Smooth muscle cell (in vitro differentiated cells): ENCODE data around the gene ABCB9. TPM values are rescaled to one million over a fixed set of nuclear protein-coding genes. Genes with fewer than 3 reads are reported as not detected.
"Not testable (repeated sequence)": the region's sequence is repeated elsewhere in the genome, so short reads cannot be mapped to it uniquely, and the experiment has no call there.

ENCODE experiments used
- DNase-seq: peaks from one replicate; lab custom pipeline; 2025; ENCODE audit not compliant: unreplicated experiment; lab: John Stamatoyannopoulos, UW
- H2AFZ ChIP-seq: fragments of 200-600 bp; sonication (generic); 2 replicates; pipeline ENCODE4 v1.6.0; 2016; ENCODE audit warnings: antibody characterized with exemption, low read depth, mild to moderate bottlenecking
- H3F3A ChIP-seq: fragments of 200-600 bp; sonication (generic); 2 replicates; pipeline ENCODE4 v1.6.0; 2017; ENCODE audit warnings: antibody characterized with exemption, low read depth
- H3K27ac ChIP-seq: fragments of 200-600 bp; sonication (generic); 2 replicates; pipeline ENCODE4 v1.5.1; 2016; ENCODE audit warnings: low read depth, mild to moderate bottlenecking
- H3K27me3 ChIP-seq: fragments of 200-600 bp; sonication (generic); 2 replicates; pipeline ENCODE4 v1.6.1; 2016; ENCODE audit warnings: low read depth, mild to moderate bottlenecking
- H3K36me3 ChIP-seq: fragments of 200-600 bp; sonication (generic); 2 replicates; pipeline ENCODE4 v1.5.1; 2016; ENCODE audit warnings: low read depth
- H3K4me1 ChIP-seq: fragments of 200-600 bp; sonication (generic); 2 replicates; pipeline ENCODE4 v1.5.1; 2016; ENCODE audit warnings: low read depth
- H3K4me2 ChIP-seq: fragments of 200-600 bp; sonication (generic); 2 replicates; pipeline ENCODE4 v1.6.0; 2016; ENCODE audit warnings: mild to moderate bottlenecking
- H3K4me3 ChIP-seq: fragments of 200-600 bp; sonication (generic); 2 replicates; pipeline ENCODE4 v1.5.1; 2016; ENCODE audit warnings: mild to moderate bottlenecking
- H3K79me2 ChIP-seq: fragments of 200-600 bp; sonication (generic); 2 replicates; pipeline ENCODE4 v1.6.0; 2016; ENCODE audit warnings: low read depth, mild to moderate bottlenecking
- H3K9ac ChIP-seq: fragments of 200-600 bp; sonication (generic); 2 replicates; pipeline ENCODE4 v1.6.0; 2016; ENCODE audit warnings: low read depth
- H3K9me3 ChIP-seq: fragments of 200-600 bp; sonication (generic); replicated peaks from 2 replicates; pipeline ENCODE4 v1.5.1; 2016; ENCODE audit warnings: low read depth
- H4K20me1 ChIP-seq: fragments of 200-600 bp; sonication (generic); 2 replicates; pipeline ENCODE4 v1.6.0; 2016; ENCODE audit warnings: low read depth
- WGBS: methylation state at CpG from one replicate; pipeline ENCODE4 v1.1.7; 2016; ENCODE audit warnings: low lambda C conversion rate; 5-methylcytosine and 5-hydroxymethylcytosine counted together
- polyA plus RNA-seq: library from polyadenylated mRNA; unstranded; fragments of >200 nt; fragmentation: Nextera tagmentation; extraction: Ambion mirVana; gene quantifications from 2 replicates; pipeline ENCODE4 v1.2.1, GENCODE V29; 2016
- total RNA-seq: library from RNA; depleted of rRNA; stranded (reverse); fragments of >200 nt; gene quantifications from 2 replicates; pipeline ENCODE4 v1.2.3, GENCODE V29; 2014
- TF ChIP-seq, protein P1 (sequence below): fragments of 200-600 bp; sonication (generic); IDR thresholded peaks from 2 replicates; pipeline ENCODE4 v1.5.1; 2017; ENCODE audit warnings: borderline replicate concordance, mild to moderate bottlenecking, antibody characterized with exemption; ENCODE audit not compliant: insufficient read depth, poor library complexity, severe bottlenecking

Gene ABCB9
- total and polyA plus RNA-seq, 2 experiments from 2014 or later = 8.0 to 8.2 TPM

DNA sequence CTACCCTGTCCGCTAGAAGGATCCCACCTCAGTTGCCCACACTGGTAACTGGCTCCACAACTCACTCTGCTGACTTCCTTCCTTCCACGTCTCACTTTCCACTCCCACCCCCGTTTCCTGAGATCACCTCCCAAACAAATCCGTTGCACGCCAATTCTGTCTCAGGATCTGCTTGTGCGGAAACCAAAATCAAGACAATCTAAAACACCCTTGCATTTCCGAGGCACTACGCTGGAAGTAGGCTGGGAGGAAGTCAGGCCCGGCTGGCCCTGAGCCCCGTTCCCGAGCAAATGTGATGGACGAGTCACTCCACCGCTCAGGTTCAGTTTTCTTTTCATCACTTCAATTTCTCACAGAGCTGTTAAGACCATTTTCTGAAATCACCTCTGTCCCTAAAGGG, 23.1 kb downstream of the ABCB9 start:
- Histone ChIP-seq H3K9ac (no peak overlapping the region), H4K20me1 (no peaks in the 10 kb centered on the region), H3K9me3 (no peaks in the 10 kb centered on the region), H3K27ac (no peak overlapping the region), H2AFZ (no peak overlapping the region), H3F3A (no peaks in the 10 kb centered on the region), H3K27me3 (no peaks in the 10 kb centered on the region), H3K79me2 (no peaks in the 10 kb centered on the region), H3K4me2 (no peak overlapping the region), H3K36me3 (no peaks in the 10 kb centered on the region), H3K4me1 (peaks cover 6% of the 10 kb centered on the region), H3K4me3 (no peak overlapping the region)
- 87% methylated on average over 13 of the region's 13 CpGs for WGBS
- TF ChIP-seq, protein P1, sequence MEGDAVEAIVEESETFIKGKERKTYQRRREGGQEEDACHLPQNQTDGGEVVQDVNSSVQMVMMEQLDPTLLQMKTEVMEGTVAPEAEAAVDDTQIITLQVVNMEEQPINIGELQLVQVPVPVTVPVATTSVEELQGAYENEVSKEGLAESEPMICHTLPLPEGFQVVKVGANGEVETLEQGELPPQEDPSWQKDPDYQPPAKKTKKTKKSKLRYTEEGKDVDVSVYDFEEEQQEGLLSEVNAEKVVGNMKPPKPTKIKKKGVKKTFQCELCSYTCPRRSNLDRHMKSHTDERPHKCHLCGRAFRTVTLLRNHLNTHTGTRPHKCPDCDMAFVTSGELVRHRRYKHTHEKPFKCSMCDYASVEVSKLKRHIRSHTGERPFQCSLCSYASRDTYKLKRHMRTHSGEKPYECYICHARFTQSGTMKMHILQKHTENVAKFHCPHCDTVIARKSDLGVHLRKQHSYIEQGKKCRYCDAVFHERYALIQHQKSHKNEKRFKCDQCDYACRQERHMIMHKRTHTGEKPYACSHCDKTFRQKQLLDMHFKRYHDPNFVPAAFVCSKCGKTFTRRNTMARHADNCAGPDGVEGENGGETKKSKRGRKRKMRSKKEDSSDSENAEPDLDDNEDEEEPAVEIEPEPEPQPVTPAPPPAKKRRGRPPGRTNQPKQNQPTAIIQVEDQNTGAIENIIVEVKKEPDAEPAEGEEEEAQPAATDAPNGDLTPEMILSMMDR = no peak
- DNase-seq = no peak

DNA sequence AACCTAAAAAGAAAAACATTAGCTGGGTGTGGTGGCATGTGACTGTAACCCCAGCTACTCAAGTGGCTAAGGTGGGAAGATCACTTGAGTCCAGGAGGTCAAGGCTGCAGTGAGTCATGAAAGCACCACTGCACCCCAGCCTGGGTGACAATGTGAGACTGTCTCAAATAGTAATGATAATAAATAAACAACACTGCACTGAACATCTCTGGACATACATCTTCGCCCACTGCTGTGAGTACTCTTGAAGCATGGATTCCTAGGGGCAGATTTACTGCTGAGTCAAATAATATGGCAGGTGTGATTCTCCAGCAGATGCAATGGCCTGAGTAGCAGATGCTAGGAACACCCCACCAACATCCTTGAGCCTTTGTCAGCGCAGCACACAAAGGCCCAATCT, 23.6 kb downstream of the ABCB9 start:
- H3F3A ChIP-seq = no peaks in the 10 kb centered on the region
- H3K4me1 ChIP-seq = peaks cover 6% of the 10 kb centered on the region
- H3K4me3 ChIP-seq = no peak overlapping the region
- no peak overlapping the region for H2AFZ ChIP-seq
- H3K27me3 ChIP-seq = no peaks in the 10 kb centered on the region
- H4K20me1 ChIP-seq = no peaks in the 10 kb centered on the region
- H3K27ac ChIP-seq = no peak overlapping the region
- 94% methylated on average over 2 of the region's 2 CpGs for WGBS
- H3K4me2 ChIP-seq = no peak overlapping the region
- H3K9ac ChIP-seq = no peak overlapping the region
- H3K79me2 ChIP-seq = no peaks in the 10 kb centered on the region
- no peaks in the 10 kb centered on the region for H3K36me3 ChIP-seq
- no peak for DNase-seq
- no peaks in the 10 kb centered on the region for H3K9me3 ChIP-seq
- TF ChIP-seq, protein P1 = no peak

DNA sequence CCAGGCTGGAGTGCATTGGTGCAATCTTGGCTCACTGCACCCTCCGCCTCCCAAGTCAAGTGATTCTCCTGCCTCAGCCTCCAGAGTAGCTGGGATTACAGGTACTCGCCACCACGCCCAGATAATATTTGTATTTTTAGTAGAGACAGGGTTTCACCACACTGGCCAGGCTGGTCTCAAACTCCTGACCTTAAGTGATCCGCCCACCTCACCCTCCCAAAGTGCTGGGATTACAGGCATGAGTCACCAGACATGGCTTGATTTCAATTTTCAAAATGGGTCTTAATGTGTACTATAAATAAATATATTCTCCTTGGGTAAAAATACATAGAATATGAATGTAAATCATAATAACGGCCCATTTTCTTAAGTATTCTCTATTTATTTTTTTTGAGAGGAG, 24.9 kb downstream of the ABCB9 start:
- not testable (repeated sequence) for H3F3A ChIP-seq, H4K20me1 ChIP-seq, H2AFZ ChIP-seq, H3K27me3 ChIP-seq, H3K9me3 ChIP-seq, H3K4me3 ChIP-seq, H3K9ac ChIP-seq, H3K36me3 ChIP-seq, H3K79me2 ChIP-seq, H3K27ac ChIP-seq, H3K4me2 ChIP-seq, DNase-seq, H3K4me1 ChIP-seq
- WGBS = 99% methylated on average over 5 of the region's 5 CpGs

DNA sequence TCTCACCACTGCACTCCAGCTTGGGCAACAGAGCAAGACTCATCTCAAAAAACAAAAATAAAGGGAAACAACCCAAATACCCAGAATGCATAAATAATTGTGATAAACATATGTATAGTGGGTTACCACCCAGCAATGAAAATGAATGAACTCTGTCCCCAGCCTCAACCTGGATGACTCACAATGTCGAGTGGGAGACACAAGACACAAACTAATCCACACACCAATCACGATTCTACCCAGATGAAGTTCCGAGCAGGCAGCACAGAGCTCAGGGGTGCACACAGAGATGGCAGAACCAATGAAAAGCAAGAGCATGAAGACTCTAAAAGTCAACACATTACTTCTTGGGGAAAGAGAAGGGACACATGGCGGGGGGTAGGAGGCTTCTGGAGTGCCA, 27.1 kb downstream of the ABCB9 start:
- no peak overlapping the region for H3K4me3 ChIP-seq
- no peaks in the 10 kb centered on the region for H3K27me3 ChIP-seq
- no peak overlapping the region for H3K4me2 ChIP-seq
- 84% methylated on average over 4 of the region's 4 CpGs for WGBS
- H3K36me3 ChIP-seq = no peaks in the 10 kb centered on the region
- no peaks in the 10 kb centered on the region for H3K79me2 ChIP-seq
- H3K4me1 ChIP-seq = no peaks in the 10 kb centered on the region
- DNase-seq = no peak
- no peak overlapping the region for H3K27ac ChIP-seq
- TF ChIP-seq, protein P1 = no peak
- H4K20me1 ChIP-seq = no peaks in the 10 kb centered on the region
- no peaks in the 10 kb centered on the region for H3F3A ChIP-seq
- H2AFZ ChIP-seq = no peak overlapping the region
- no peak overlapping the region for H3K9ac ChIP-seq
- no peaks in the 10 kb centered on the region for H3K9me3 ChIP-seq
